Measurements from ENCODE around the gene TRIP10.
A peak's percentile ranks its signal among the peaks of the same experiment; 100 is the strongest.
"Not testable (repeated sequence)": the region's sequence is repeated elsewhere in the genome, so short reads cannot be mapped to it uniquely, and the experiment has no call there.

TRIP10 gene

DNA sequence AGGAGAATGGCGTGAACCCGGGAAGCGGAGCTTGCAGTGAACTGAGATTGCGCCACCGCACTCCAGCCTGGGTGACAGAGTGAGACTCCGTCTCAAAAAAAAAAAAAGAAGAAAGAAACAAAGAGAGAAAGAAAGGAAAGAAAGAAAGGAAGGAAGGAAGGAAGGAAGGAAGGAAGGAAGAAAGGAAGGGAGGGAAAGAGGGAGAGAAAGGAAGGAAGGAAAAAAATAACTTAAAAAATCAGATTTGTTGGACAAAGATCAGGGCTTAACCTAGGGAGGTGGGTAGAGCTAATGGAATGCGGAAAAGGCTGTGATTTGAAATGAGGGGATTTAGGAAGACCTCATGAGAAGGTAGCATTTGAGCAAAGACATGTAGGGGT is 32.2 kb downstream of the TRIP10 start:
- not testable (repeated sequence) for DNase-seq

DNA sequence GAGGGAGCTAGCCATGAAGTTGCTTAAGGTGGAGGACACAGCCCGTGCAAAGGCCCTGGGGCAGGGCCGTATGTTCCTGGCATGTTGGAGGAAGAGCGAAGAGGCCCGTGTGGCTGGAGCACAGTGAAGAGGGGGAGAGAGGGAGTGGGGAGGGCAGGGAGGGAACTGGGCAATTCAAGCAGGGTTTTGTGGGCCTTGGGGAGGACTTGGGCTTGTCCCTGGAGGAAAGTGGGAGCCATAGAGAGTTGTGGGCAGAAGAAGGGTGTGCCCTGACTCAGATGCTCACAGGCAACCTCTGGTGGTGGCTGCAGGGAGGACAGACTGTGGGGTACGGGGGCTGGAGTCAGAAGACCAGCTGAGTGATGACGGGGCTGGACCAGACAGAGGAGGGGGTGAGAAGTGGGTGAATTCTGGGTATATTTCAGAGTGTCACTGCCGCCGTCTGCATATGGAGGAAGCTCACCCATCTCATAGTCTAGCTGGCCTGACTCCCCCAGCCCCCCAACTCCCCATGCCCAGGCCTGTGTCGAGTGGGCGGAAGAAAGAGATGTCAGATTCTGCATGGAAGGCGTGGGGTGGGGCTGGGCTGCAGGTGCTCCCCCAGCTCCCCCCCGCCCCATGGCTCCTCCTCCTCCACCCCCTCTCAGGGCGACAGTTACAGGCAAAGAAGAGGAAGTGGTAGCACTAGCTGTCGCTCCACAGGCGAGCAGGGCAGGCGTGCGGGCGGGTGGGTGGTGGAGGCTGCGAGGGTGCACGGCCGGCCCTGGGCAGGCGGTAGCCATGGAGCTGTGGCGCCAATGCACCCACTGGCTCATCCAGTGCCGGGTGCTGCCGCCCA is 32.8 kb downstream of the TRIP10 start, which contains the start of gene VAV1:
Gene VAV1, plus strand, starts transcription at position 681 of the 838 bp plus-strand sequence. Its CDS starts 100 bp downstream, at position 781.
- DNase-seq = peak; percentile 75

DNA sequence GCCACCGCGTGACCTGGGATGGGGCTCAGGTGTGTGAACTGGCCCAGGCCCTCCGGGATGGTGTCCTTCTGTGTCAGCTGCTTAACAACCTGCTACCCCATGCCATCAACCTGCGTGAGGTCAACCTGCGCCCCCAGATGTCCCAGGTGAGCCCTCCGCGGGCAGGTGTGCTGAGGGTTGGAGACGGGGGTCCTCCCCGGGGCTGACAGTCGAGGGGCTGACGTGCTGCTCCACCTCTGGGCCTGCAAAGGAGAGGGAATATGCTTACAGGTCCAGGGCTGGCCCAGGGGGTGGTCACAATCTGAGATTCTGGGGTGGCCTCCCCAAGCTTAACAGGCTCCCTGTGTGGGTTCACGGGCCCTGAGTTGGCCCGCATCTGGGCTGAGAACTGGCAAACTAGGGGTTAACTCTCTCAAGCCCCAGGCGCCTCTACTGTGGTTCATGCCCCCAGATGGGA is 33.4 kb downstream of the TRIP10 start:
- no peak for DNase-seq

DNA sequence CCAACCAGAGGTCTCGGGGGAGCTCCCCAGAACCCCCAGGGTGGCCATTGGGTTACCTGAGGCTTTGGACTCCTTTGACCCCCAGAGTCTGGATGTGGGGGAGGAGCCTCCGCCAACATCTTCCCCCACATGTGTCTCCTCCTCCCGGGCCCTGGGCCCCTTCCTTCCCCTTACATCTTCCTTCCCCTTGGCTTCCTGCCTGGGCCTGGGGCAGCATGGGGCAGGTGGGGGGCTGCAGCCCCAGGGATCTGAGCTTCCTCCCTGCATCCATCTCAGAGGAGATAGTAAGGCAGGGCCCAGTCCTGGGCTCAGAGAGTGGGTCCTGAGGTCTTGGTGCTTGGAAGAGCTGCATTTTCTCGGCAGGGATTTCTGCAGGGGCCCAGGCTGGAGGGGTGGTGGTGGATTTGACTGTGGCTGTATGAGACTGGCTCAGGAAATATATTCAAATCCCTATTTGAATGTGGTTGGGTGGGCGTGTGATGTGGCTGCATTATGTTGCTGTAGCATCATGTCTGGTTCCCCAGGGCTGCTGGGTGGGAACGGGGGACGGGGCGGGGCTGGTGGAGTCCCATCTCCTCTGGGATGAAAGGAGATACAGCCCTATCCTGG is 33.9 kb downstream of the TRIP10 start:
- DNase-seq = peak; percentile 21

DNA sequence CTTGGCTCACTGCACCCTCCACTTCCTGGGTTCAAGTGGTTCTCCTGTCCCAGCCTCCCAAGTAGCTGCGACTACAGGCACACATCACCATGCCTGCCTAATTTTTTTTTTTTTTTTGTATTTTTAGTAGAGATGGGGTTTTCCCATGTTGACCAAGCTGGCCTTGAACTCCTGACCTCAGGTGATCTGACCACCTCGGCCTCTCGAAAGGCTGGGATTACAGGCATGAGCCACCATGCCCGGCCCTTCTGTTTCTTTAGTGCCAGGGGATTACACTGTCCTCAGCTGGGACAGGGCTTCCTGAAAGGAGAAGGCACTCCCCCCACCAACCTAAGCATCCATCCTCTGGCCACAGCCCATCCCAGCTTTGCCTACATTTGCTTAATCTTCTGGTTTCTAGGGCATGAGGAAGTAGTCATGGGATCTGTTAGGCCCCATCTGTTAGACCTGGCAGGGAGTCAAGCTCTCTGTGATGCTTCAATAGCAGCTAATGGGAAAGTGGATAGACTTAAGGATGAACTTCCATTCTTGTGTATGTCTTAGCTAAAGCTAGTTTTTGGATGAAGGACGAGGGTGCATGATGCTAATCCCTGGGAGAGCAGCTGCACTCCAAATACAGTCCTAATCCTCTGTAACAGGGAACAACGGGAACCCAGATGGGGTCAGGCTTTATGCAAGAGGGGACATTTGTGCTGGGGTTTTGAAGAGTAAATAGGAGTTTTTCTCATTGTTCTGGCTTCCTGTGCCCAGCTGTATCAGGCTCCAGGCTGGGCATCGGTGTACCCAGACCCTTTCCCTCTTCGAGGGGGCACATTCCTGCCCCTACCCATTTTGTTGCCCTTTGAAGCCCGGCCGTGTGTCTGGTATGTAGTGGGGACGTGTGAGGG is 35.6 kb downstream of the TRIP10 start:
- no peak for DNase-seq

DNA sequence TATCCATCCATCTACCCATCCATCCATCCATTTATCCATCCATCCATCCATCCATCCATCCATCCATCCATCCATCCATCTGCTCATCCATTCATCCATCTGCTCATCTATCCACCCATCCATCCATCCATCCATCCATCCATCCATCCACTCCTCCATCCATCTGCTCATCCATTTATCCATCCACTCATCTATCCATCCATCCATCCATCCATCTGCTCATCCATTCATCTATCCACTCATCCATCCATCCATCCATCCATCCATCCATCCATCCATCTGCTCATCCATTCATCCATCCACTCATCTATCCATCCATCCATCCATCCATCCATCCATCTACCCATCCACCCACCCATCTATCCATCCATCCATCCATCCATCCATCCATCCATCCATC is 36.6 kb downstream of the TRIP10 start:
- DNase-seq = not testable (repeated sequence)

DNA sequence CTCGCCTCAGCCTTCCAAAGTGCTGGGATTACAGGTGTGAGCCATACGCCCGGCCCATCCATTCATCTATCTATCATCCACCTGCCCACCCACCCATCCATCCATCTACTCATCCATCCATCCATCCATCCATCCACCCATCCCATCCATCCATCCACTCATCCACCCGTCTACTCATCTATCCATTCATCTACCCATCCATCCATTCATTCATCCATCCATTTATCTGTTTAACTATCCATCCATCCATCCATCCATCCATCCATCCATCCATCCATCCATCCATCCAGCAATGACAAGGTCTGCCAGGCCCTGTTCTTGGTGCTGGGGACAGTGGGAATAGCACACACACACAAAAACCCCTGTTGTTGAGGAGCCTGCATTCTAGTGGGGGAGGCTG is 37.5 kb downstream of the TRIP10 start:
- no peak for DNase-seq

DNA sequence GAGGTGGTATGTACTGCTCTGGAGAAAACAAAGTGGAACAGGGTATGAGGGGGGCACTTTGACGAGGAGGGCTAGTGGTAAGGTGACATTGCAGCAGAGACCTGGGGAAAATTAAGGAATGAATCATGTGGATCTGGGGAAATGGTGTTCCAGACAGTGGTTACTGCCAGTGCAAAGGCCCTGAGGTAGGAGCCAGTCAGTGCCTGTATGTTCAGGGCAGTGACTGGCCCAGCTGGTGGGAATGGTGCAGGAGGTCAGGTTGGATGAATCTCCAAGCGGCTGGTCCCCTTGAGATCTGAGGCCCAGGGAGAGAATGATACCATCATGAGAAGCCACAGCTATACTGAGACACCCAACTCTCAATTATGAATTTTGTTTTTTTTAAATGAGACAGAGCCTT is 38.0 kb downstream of the TRIP10 start:
- no peak for DNase-seq

DNA sequence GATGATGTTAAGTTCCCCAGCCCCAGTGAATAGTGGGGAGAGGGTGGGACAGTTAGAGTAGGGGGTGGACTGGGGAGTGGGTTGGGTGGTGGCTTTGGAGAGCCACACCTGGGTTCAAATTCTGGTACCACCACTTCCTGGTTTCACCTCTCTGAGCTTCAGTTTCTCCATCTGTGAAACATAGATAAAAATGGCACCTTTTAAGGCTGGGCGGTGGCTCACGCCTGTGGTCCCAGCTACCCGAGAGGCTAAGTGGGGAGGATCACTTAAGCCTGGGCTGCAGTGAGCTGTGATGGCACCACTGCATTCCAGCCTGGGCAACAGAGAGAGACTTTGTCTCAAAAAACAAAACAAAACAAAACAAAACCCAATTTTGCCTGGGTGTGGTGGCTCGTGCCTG is 38.9 kb downstream of the TRIP10 start:
- no peak for DNase-seq

DNA sequence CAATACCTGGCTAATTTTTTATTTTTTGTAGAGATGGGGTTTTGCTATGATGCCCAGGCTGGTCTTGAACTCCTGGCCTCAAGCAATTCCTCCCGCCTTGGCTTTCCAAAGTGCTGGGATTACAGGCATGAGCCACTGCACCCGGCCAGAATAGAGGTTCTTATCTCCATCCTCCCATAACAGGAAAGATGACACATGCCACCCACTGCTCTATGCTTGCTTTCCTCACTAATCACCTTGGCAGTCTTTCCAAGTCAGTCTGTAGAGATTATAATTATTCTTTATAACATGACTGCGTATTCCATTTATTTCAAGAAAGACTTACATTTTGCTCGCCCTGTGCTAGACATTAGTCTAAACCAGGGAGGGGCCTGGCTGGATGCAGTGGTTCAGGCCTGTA is 39.7 kb downstream of the TRIP10 start:
- DNase-seq = no peak

DNA sequence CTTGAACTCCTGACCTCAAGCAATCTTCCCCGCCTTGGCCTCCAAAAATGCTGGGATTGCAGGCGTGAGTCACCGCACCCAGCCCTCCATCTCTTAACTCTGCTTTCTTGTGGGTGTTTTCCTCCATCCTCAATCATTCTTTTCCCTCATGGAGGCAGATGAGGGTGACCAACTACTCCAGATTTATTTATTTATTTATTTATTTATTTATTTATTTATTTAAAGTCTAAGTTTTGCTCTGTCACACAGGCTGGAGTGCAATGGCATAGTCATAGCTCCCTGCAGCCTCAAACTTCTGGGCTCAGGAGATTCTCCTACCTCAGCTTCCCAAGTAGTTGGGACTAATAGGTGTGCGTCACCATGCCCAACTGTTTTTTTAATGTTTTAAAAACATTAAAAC is 47.9 kb downstream of the TRIP10 start:
- DNase-seq = no peak

DNA sequence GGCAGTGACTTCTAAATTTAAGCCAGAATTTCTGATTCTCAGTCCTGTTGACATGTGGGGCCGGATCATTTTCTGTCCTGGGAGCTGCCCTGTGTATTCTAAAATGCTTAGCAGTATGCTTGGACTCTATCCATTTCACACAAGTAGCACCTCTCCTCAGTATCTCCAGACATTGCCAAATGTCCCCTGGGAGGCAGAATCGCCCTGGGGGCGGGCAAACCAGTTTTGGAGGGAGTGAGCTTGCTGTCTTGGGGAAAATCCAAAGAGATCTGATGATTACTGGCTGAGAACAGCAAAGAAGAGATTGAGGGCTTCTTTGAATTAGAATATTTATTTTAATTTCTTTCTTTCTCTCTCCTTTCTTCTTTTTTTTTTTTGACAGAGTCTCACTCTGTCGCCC is 49.4 kb downstream of the TRIP10 start:
- no peak for DNase-seq

DNA sequence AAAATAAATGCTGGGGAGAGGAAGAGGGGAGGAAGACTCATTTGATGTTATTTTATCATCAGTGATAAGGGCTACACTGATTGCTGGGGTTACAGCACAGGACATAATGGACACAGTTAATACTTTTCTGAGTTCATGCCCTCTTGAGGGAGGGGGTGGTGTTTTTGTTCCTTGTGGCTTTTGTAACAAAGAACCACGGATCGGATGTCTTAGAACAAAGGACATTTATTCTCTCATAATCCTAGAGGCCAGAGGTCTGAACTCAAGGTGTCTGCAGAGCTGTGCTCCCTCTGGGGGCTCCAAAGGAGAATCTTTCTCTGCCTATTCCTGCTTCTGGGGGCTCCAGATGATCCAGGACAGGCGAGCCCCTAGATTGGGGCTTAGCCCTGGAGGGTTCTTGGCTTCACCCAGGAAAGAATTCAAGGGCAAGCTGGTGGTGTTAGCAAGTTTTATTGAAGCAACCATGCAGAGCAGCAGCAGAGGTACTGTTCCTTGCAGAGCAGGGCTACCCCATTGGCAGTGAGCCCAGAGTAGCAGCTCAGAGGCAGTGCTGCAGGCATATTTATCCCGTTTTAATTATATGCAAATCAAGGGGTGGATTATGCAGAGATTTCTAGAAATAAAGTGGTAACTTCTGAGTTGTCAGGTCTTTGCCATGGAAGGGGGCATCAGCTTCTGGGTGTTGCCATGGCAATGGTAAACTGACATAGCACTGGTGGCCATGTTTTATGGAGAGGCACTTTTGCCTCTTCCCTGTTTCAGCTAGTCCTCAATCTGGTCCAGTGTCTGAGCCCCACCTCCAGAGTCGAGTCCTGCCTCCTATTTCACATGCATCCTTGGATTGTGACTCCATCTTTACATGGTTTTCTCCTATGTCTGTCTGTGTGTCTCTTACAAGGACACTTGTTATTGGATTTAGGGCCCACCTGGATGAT is 51.0 kb downstream of the TRIP10 start:
- no peak for DNase-seq

DNA sequence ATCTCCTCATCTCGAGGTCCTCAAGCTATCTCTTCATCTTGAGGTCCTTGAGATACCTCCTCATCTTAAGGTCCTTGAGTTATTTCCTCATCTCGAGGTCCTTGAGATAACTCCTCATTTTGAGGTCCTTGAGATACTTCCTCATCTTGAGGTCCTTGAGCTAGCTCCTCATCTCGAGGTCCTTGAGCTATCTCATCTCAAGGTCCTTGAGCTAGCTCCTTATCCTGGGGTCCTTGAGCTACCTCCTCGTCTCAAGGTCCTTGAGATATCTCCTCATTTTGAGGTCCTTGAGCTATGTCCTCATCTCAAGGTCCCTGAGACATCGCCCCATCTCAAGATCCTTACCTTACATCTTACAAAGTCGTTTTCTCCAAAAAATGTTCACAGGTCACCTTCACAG is 51.8 kb downstream of the TRIP10 start:
- DNase-seq = no peak

DNA sequence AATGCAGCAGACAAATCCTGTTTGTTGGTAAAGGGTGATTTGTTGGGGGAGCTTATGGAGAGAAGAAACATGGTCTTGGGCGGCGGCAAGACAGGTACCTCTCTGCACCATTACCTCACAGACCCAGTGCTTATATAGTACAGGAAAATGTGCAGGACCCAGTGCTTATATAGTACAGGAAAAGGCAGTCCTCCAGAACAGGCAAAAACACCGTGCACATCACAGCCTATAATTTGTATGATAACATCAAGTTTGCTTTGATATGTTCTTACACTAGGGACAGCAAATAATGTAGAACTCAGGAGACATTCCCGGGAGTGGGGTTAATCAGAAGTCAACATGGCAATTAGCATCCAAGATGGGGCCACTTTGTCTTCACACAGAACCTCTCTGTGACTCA is 53.9 kb downstream of the TRIP10 start:
- DNase-seq = no peak

DNA sequence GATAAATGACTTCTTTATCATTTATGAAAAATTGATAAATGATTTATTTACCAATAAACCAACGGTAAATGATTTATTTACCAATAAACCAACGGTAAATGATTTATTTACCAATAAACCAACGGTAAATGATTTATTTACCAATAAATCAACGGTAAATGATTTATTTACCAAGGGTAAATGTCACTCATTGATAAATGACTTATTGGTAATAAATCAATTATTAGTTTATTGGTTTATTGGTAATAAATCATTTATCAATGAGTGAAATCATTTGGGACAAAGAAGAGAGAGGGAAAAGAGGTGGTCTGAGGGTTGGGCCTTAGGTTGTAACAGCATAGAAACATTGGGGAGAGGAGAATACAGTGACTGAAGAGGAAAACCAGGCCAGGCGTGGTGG is 54.5 kb downstream of the TRIP10 start:
- DNase-seq = no peak

DNA sequence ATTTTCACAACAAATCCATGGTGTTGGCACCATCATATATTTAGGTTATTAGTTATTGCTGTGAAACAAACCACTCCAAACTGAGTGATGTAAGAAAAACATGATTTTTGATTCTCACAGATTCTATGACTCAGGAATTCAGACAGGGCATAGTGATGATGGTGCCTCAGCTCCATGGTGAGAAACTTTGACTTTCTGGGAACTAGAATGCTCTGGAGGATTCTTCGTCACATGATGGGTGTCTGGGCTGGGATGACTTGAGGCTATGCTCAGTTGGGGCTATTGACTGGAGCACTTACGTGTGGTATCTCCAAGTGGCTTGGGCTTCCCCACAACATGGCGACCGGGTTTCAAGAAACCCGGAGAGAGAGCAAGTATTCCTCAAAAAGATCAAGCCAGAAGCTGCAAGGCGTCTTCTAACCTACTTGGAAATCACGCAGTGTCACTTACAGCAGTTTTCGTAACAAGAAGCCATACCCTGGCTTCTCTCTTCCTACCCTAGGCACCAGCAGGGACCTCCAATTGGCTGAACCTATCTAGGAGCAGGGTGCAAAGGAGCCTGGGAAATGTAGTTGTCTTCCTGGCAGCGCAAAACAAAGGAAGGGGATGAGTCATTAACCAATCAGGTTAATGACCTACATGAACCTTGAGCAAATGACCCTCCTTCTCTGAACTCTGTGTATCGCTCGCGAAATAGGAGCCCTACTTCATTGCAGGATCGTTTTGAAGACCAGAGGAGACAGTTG is 55.4 kb downstream of the TRIP10 start:
- DNase-seq = no peak

DNA sequence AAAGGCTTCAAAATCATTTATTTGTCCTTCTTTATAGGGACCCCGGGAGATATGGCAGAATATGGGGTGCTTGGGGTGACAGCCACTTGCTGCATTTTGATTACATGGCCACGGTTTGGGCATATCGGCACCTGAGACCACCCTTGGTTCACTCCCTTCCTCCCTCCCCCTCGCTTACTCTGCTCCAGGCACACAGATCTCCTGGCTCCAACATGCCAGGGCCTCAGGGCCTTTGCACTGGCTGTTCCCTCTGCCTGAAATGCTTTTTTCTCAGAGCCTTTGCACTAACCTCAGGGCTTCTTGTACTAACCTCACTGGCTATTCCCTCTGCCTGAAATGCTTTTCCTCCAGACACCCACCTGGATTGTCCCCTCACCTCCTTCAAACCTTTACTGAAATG is 56.8 kb downstream of the TRIP10 start:
- no peak for DNase-seq

DNA sequence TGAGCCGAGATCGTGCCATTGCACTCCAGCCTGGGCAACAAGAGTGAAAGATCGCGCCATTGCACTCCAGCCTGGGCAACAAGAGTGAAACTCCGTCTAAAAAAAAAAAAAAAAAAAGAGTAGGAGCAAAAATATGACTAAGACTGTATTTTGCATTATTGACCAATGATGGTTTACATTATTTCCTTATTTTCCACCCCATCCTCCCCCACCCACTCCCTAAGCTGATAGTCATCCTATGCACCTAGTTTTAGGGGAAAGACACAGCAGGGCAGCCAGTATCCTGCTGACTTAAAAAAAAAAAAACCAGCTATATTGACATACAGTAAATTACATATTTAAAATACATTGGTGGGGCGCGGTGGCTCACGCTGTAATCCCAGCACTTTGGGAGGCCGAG is 58.2 kb downstream of the TRIP10 start:
- DNase-seq = no peak

DNA sequence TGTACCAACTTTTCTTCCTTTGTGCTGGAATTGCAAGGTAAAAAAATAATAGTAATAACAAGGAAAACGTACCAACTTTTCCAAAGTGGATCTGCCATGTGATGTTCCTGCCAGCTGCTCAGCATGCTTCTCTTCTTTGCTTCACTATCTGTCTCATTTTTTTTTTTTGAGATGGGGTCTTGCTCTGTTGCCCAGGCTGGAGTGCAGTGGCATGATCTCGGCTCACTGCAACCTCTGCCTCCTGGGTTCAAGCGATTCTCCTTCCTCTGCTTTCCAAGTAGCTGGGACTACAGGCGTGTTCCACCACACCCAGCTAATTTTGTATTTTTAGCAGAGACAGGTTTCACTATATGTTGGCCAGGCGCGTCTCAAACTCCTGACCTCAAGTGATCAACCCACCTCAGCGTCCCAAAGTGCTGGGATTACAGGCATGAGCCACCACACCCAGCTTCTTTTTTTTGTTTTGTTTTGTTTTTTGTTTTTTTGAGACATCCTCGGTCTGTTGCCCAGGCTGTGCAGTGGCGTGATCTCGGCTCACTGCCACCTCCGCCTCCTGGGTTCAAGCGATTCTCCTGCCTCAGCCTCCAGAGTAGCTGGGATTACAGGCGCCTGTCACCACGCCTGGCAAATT is 60.8 kb downstream of the TRIP10 start:
- DNase-seq = not testable (repeated sequence)

DNA sequence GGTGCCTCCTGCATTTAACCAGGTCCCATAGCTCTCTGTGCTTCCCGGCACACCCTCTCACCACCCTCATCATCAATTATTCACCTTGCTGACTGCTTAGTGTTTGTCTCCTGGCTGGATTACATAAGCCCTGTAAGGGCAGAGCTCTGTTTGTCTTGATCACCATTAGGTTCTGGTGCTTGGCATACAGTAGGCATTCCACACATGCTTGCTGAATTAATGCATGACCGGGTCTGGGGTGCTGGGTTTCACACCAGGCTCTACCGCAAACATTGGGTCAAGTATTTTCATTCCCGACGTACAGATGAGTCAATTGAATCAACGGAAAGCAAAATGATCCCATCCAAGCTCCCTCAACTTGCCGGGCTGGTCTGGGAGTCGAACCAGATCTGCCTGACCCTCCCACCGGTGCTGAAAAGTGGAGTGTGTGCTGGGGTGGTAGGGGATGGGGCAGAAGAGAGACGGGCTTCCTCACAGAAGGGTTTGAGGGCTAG is 61.6 kb downstream of the TRIP10 start:
- no peak for DNase-seq
